DLD1 (cell line): Measurements from ENCODE around the gene CPXM2.

Experiments used
- in situ Hi-C: cut with HindIII; loops from 2 replicates; pipeline ENCODE4 v1.10.0; 2017; ENCODE audit warnings: low sequenced_read_pairs

CPXM2 gene

GRCh38 chr10:123704076-123704475, 187.5 kb downstream of the CPXM2 start:
- in situ Hi-C loops, result no loop called here

DNA sequence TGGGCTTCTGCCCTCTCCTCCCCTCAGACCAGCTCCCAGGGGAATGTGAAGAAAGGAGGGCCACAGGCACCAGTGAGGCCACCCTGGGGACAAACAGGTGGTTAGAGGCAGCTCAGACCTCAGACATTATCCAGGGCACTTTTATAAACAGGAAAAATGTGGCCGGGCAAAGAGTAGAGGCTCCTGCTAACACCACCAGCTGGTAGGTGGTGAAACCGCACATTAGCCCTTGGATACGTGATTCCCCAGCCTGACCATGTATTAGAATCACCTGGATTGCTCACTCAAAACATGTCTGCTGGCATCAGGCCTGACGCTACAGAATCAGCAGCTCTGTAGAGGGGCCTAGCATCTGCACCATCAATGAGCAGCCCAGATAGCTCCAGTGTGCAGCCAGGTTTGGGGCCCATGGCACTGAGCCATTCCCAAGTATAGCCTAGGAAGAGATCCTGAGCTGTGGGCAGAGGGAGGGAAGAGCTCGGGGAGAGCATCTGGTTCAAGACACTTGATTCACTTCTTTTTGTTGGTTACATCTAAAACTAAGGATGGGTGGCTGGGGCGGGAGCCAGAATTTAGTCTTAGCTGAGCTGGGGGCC, 188.3 kb downstream of the CPXM2 start:
- in situ Hi-C loops, result no loop called here
